Prostate gland (tissue), 2 donors: ENCODE measurements around the gene SYNPO2L.

Source experiments
- POLR2A ChIP-seq: fragments of 450-650 bp; IDR thresholded peaks from one replicate; pipeline ENCODE4 v1.6.1; 2016; ENCODE audit warnings: antibody characterized with exemption, mild to moderate bottlenecking
- POLR2AphosphoS5 ChIP-seq: sonication (generic); formaldehyde crosslinking; IDR thresholded peaks from one replicate; pipeline ENCODE4 v1.6.1; 2017; ENCODE audit warnings: antibody characterized with exemption
- TF ChIP-seq, protein P1 (sequence below), 4 experiments: fragments of 200-600 bp in 2 of 4; fragments of 450-650 bp in 2 of 4; sonication (generic) in 2 of 4; IDR thresholded peaks; 1 replicate in 3 of 4; 2 replicates in 1 of 4; pipeline ENCODE4 v1.5.1; 2016 to 2019; ENCODE audit warnings: antibody characterized with exemption in 4 of 4, mild to moderate bottlenecking in 2 of 4, moderate library complexity in 2 of 4

- TF ChIP-seq, protein P1, sequence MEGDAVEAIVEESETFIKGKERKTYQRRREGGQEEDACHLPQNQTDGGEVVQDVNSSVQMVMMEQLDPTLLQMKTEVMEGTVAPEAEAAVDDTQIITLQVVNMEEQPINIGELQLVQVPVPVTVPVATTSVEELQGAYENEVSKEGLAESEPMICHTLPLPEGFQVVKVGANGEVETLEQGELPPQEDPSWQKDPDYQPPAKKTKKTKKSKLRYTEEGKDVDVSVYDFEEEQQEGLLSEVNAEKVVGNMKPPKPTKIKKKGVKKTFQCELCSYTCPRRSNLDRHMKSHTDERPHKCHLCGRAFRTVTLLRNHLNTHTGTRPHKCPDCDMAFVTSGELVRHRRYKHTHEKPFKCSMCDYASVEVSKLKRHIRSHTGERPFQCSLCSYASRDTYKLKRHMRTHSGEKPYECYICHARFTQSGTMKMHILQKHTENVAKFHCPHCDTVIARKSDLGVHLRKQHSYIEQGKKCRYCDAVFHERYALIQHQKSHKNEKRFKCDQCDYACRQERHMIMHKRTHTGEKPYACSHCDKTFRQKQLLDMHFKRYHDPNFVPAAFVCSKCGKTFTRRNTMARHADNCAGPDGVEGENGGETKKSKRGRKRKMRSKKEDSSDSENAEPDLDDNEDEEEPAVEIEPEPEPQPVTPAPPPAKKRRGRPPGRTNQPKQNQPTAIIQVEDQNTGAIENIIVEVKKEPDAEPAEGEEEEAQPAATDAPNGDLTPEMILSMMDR (IDR thresholded peaks at IDR 0.05) = peak in 1 of 4 experiments; percentile 37
- TF ChIP-seq POLR2A = no peak
- TF ChIP-seq POLR2AphosphoS5 = peak; percentile 96
Observed at GRCh38 chr10:73601486-73601921, 54.3 kb downstream of the SYNPO2L start.
